Measurements from ENCODE around the gene ZNF532.

The ZNF532 gene

GRCh38 chr18:59009846-59010245, 145.2 kb downstream of the ZNF532 start:
- Histone ChIP-seq H3K27ac (ENCODE audit: low read length) (no peak overlapping the region), H3K27me3 (replicated peaks; ENCODE audit: insufficient read depth, low read length) (no peaks in the 10 kb centered on the region), H2AFZ (ENCODE audit: low read length) (no peak overlapping the region), H3F3A (ENCODE audit: insufficient read depth, low read length) (no peaks in the 10 kb centered on the region), H3K4me3 (ENCODE audit: low read length) (no peak overlapping the region), H4K20me1 (ENCODE audit: insufficient read depth, low read length) (no peaks in the 10 kb centered on the region), H3K36me3 (replicated peaks; ENCODE audit: insufficient read depth, low read length) (no peaks in the 10 kb centered on the region), H3K9me2 (replicated peaks; ENCODE audit: insufficient read depth, low read length) (no peaks in the 10 kb centered on the region), H3K4me1 (ENCODE audit: low read length) (no peaks in the 10 kb centered on the region), H3K9ac (ENCODE audit: low read length) (no peak overlapping the region), H3K4me2 (ENCODE audit: low read depth, low read length) (no peak overlapping the region), H3K9me3 (replicated peaks; ENCODE audit: insufficient read depth, low read length) (no peaks in the 10 kb centered on the region), H3K79me2 (ENCODE audit: low read length) (no peaks in the 10 kb centered on the region)
- no peak for DNase-seq
- TF ChIP-seq EZH2phosphoT487 (IDR thresholded peaks at IDR 0.05; ENCODE audit: low read length) (no peak), EZH2 (optimal IDR thresholded peaks at IDR 0.05; ENCODE audit: low read depth, low read length) (no peak)
- TF ChIP-seq, protein P1, sequence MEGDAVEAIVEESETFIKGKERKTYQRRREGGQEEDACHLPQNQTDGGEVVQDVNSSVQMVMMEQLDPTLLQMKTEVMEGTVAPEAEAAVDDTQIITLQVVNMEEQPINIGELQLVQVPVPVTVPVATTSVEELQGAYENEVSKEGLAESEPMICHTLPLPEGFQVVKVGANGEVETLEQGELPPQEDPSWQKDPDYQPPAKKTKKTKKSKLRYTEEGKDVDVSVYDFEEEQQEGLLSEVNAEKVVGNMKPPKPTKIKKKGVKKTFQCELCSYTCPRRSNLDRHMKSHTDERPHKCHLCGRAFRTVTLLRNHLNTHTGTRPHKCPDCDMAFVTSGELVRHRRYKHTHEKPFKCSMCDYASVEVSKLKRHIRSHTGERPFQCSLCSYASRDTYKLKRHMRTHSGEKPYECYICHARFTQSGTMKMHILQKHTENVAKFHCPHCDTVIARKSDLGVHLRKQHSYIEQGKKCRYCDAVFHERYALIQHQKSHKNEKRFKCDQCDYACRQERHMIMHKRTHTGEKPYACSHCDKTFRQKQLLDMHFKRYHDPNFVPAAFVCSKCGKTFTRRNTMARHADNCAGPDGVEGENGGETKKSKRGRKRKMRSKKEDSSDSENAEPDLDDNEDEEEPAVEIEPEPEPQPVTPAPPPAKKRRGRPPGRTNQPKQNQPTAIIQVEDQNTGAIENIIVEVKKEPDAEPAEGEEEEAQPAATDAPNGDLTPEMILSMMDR (IDR thresholded peaks at IDR 0.05; ENCODE audit: low read length) = no peak

GRCh38 chr18:59011289-59011688, 146.6 kb downstream of the ZNF532 start:
- no peak overlapping the region for H3K27ac ChIP-seq (ENCODE audit: low read length)

DNA sequence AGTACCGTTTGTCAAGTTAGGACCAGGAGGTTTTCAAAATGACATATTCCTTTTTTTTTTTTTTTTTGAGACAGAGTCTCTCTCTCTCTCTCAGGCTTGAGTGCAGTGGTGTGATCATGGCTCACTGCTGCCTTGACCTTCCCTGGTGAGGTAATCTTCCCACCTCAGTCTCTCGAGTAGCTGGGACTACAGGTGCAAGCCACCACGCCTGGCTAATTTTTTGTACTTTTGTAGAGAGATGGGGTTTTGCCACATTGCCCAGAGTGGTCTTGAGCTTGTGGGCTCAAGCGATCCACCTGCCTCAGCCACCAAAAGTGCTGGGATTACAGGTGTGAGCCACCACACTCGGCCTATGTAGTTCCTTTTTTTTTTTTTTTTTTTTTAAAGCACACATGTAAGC, 147.1 kb downstream of the ZNF532 start:
- Histone ChIP-seq H3K79me2 (ENCODE audit: low read length) (no peaks in the 10 kb centered on the region), H3K9me3 (replicated peaks; ENCODE audit: insufficient read depth, low read length) (no peaks in the 10 kb centered on the region), H4K20me1 (ENCODE audit: insufficient read depth, low read length) (no peaks in the 10 kb centered on the region), H3F3A (ENCODE audit: insufficient read depth, low read length) (no peaks in the 10 kb centered on the region), H3K9me2 (replicated peaks; ENCODE audit: insufficient read depth, low read length) (no peaks in the 10 kb centered on the region), H3K4me3 (ENCODE audit: low read length) (no peak overlapping the region), H3K27me3 (replicated peaks; ENCODE audit: insufficient read depth, low read length) (no peaks in the 10 kb centered on the region), H3K36me3 (replicated peaks; ENCODE audit: insufficient read depth, low read length) (no peaks in the 10 kb centered on the region), H2AFZ (ENCODE audit: low read length) (no peak overlapping the region), H3K4me2 (ENCODE audit: low read depth, low read length) (no peak overlapping the region), H3K4me1 (ENCODE audit: low read length) (no peaks in the 10 kb centered on the region), H3K9ac (ENCODE audit: low read length) (no peak overlapping the region), H3K27ac (ENCODE audit: low read length) (no peak overlapping the region)
- TF ChIP-seq EZH2phosphoT487 (IDR thresholded peaks at IDR 0.05; ENCODE audit: low read length) = no peak
- TF ChIP-seq EZH2 (optimal IDR thresholded peaks at IDR 0.05; ENCODE audit: low read depth, low read length) = no peak
- TF ChIP-seq, protein P1 (IDR thresholded peaks at IDR 0.05; ENCODE audit: low read length) = no peak
- DNase-seq = no peak

More at GRCh38 chr18:59011289-59011688, 146.6 kb downstream of the ZNF532 start:
- Histone ChIP-seq H3K4me3 (ENCODE audit: low read length) (no peak overlapping the region), H4K20me1 (ENCODE audit: insufficient read depth, low read length) (no peaks in the 10 kb centered on the region), H3K27me3 (replicated peaks; ENCODE audit: insufficient read depth, low read length) (no peaks in the 10 kb centered on the region), H3K9ac (ENCODE audit: low read length) (no peak overlapping the region), H3K9me2 (replicated peaks; ENCODE audit: insufficient read depth, low read length) (no peaks in the 10 kb centered on the region), H3K4me1 (ENCODE audit: low read length) (no peaks in the 10 kb centered on the region), H3K9me3 (replicated peaks; ENCODE audit: insufficient read depth, low read length) (no peaks in the 10 kb centered on the region), H3K79me2 (ENCODE audit: low read length) (no peaks in the 10 kb centered on the region), H3F3A (ENCODE audit: insufficient read depth, low read length) (no peaks in the 10 kb centered on the region), H3K36me3 (replicated peaks; ENCODE audit: insufficient read depth, low read length) (no peaks in the 10 kb centered on the region), H3K4me2 (ENCODE audit: low read depth, low read length) (no peak overlapping the region), H2AFZ (ENCODE audit: low read length) (no peak overlapping the region)
- TF ChIP-seq EZH2phosphoT487 (IDR thresholded peaks at IDR 0.05; ENCODE audit: low read length) = no peak
- TF ChIP-seq EZH2 (optimal IDR thresholded peaks at IDR 0.05; ENCODE audit: low read depth, low read length) = no peak
- TF ChIP-seq, protein P1 (IDR thresholded peaks at IDR 0.05; ENCODE audit: low read length) = no peak
- no peak for DNase-seq
